ENCODE data around the gene GMCL2. TPM values are rescaled to one million over a fixed set of nuclear protein-coding genes. Genes with fewer than 3 reads are reported as not detected.

The GMCL2 gene
- total and polyA plus RNA-seq, 12 donors: not detected

DNA sequence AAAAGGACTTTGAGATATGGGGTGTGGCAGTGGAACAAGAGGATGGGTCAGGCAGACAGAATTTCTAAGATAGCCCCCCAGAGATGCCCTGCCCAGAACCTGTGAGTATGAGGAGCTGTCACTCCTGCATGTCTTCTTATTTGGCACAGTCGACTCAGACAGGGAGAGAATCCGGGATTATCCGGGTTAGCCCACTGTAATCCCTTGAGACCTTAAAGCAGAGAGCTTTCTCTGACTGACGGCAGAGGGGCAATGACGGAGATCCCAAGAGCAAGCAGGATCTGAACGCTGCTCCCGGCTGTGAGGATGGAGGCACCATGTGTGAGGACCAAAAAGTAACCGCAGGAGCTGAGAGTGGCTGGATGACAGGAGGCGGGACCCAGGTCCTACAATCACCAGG is 24.7 kb downstream of the GMCL2 start:
- Histone ChIP-seq H3K27ac (no peak overlapping the region), H3K27me3 (peaks cover 0 to 42% (median 29%) of the 10 kb centered on the region in 7 donors), H3K36me3 (no peaks in the 10 kb centered on the region), H3K4me3 (no peak overlapping the region), H3K4me1 (peaks cover 0 to 10% (median 8%) of the 10 kb centered on the region in 9 donors), H3K9me3 (no peaks in the 10 kb centered on the region)
- TF ChIP-seq, protein P1, sequence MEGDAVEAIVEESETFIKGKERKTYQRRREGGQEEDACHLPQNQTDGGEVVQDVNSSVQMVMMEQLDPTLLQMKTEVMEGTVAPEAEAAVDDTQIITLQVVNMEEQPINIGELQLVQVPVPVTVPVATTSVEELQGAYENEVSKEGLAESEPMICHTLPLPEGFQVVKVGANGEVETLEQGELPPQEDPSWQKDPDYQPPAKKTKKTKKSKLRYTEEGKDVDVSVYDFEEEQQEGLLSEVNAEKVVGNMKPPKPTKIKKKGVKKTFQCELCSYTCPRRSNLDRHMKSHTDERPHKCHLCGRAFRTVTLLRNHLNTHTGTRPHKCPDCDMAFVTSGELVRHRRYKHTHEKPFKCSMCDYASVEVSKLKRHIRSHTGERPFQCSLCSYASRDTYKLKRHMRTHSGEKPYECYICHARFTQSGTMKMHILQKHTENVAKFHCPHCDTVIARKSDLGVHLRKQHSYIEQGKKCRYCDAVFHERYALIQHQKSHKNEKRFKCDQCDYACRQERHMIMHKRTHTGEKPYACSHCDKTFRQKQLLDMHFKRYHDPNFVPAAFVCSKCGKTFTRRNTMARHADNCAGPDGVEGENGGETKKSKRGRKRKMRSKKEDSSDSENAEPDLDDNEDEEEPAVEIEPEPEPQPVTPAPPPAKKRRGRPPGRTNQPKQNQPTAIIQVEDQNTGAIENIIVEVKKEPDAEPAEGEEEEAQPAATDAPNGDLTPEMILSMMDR (IDR thresholded peaks at IDR 0.05): no peak
- DNase-seq (no peak), ATAC-seq (no peak)
- intact Hi-C loops (cut with DNase I): loop anchor here in 2 of 10 donors (1.0 to 5.0 kb wide), 2 partner anchors 85 to 86 kb away; no protein-coding TSS in a partner anchor
- 63 to 73% methylated on average over 9 of the region's 9 CpGs for WGBS, 2 donors

DNA sequence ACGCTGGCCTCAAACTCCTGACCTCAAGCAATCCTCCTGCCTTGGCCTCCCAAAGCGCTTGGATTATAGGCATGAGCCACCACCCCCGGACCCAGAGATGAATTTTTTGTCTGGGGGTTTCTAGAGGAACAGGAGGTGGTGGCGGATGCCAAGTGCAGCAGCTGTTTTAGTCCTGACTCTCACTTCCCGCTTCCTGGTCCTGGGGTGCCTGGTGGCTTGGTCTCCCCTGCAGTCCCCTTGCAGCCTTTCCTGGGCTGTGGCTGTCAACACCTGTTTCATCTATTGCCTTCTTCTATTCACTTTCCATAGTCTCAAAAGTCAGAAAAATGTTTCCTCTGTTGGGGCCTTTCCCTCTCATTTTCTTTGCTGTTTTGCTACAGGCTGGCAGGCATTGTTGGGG is 27.0 kb downstream of the GMCL2 start:
- Histone ChIP-seq H3K36me3 (no peaks in the 10 kb centered on the region), H3K9me3 (no peaks in the 10 kb centered on the region), H3K4me1 (peaks cover 0 to 10% (median 8%) of the 10 kb centered on the region in 9 donors), H3K4me3 (no peak overlapping the region), H3K27me3 (peaks cover 0 to 29% (median 17%) of the 10 kb centered on the region in 7 donors), H3K27ac (no peak overlapping the region)
- no peak for DNase-seq
- ATAC-seq: no peak
- WGBS, 2 donors: 84% methylated on average over 5 of the region's 5 CpGs
- intact Hi-C loops (cut with DNase I): loop anchor here in 1 of 10 donors (5.0 kb wide), 1 partner anchor 83 kb away; no protein-coding TSS in a partner anchor
- TF ChIP-seq, protein P1 (IDR thresholded peaks at IDR 0.05): no peak

DNA sequence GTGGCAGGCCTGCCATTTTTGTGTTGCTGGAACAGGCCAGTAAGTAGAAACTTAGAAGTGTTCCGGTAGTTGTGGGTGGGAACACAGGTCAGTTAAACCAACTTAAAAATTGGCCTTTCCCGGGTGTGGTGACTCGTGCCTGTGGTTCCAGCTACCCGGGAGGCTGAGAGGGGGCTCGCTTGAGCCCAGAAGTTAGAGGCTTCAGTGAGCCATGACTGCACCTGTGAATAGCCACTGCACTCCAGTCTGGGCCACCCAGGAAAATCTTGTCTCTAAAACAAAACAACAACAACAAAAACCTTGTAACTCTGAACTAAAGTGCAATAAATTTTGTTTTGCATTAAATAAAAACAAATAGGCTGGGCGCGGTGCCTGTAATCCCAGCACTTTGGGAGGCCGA is 32.1 kb downstream of the GMCL2 start:
- DNase-seq: no peak
- Histone ChIP-seq H3K4me3 (no peak overlapping the region), H3K27me3 (no peaks in the 10 kb centered on the region), H3K27ac (no peak overlapping the region), H3K4me1 (peaks cover 0 to 29% (median 20%) of the 10 kb centered on the region in 9 donors), H3K36me3 (peaks cover 0 to 17% (median 8%) of the 10 kb centered on the region in 9 donors), H3K9me3 (no peaks in the 10 kb centered on the region)
- TF ChIP-seq, protein P1 (IDR thresholded peaks at IDR 0.05): no peak
- no peak for ATAC-seq
- intact Hi-C loops (cut with DNase I): no loop called here
- 89 to 93% methylated on average over 8 of the region's 8 CpGs for WGBS, 2 donors

DNA sequence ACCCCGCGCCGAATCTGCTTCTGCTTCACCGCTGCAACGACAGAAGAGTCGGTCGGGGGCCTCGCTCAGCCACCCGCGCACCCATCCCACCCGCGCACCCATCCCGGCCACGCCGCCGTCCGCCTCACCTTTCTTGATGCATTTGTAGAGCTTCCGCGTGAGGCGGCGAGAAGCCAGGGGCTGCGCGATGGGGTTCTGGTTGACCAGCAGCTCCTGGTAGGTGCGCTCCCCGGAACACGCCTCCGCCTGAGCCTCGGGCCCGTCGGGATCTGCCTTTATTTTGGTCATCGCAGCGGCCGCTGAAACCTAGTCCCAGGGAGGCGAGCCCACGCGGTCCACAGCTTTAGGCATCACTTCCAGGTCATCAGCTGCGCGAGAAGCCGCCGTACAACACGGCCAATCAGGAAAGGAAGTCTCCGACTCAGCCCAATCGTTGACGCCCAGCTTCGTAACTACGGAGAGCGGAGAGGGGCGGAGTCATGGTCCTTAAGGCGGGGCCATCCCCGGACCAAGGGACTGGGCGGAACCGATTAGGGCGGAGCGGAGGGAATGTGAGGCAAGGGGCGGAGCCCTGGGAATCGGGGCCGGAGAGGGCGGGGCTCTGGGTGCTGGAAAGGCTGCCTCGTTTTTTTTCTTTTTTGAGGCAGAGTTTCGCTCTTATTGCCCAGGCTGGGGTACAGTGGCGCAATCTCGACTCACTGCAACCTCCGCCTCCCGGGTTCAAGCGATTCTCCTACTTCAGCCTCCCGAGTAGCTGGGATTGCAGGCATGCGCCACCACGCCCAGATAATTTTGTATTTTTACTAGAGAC is 33.4 kb downstream of the GMCL2 start, which contains the start of gene NHP2:
NHP2 (minus strand) TSS at position 356 of the 811 bp plus-strand sequence; CDS start at position 288, 68 bp downstream.
- Histone ChIP-seq H3K9me3 (no peaks in the 10 kb centered on the region), H3K27ac (peak within 1 kb of the TSS in 9 of 10 donors; percentile 40 to 79 (median 71)), H3K27me3 (no peaks in the 10 kb centered on the region), H3K4me1 (peaks cover 0 to 29% (median 20%) of the 10 kb centered on the region in 9 donors), H3K36me3 (peaks cover 0 to 31% (median 16%) of the 10 kb centered on the region in 9 donors), H3K4me3 (peak within 1 kb of the TSS; percentile 64 to 91 (median 82))
- intact Hi-C loops (cut with DNase I): loop anchor here in 3 of 10 donors (2.0 to 5.0 kb wide), 3 partner anchors 23 to 41 kb away; partner anchors contain the start of genes N4BP3 (in 1 of the 3) and RMND5B (in 1 of the 3)
- ATAC-seq (peak; percentile 98 to 100 (median 99)), DNase-seq (peak; percentile 98 to 99)
- WGBS, 2 donors: 2 to 3% methylated on average over 68 of the region's 68 CpGs
- TF ChIP-seq, protein P1 (IDR thresholded peaks at IDR 0.05): no peak
